KMS-11 (cell line): Measurements from ENCODE around the gene ZNF333.

Experiments used
- H2AFZ ChIP-seq: fragments of 200-600 bp; sonication (generic); 2 replicates; pipeline ENCODE4 v1.6.1; 2016; ENCODE audit warnings: antibody characterized with exemption, mixed run types, low read depth
- H3K27ac ChIP-seq: fragments of 200-600 bp; sonication (generic); 2 replicates; pipeline ENCODE4 v1.6.1; 2016; ENCODE audit warnings: mild to moderate bottlenecking, mixed run types
- H3K27me3 ChIP-seq: fragments of 200-600 bp; sonication (generic); 2 replicates; pipeline ENCODE4 v1.6.1; 2017; ENCODE audit warnings: mild to moderate bottlenecking, low read depth, mixed run types, moderate library complexity; ENCODE audit not compliant: insufficient read depth
- H3K36me3 ChIP-seq: fragments of 200-600 bp; sonication (generic); 2 replicates; pipeline ENCODE4 v1.6.1; 2017; ENCODE audit warnings: mild to moderate bottlenecking, mixed run types; ENCODE audit not compliant: insufficient read depth
- H3K4me1 ChIP-seq: fragments of 200-600 bp; sonication (generic); 2 replicates; pipeline ENCODE4 v1.6.1; 2016; ENCODE audit warnings: mild to moderate bottlenecking, low read depth, mixed run types; ENCODE audit not compliant: poor library complexity, severe bottlenecking
- H3K4me2 ChIP-seq: fragments of 200-600 bp; sonication (generic); 2 replicates; pipeline ENCODE4 v1.7.0; 2016; ENCODE audit warnings: mild to moderate bottlenecking, mixed run types
- H3K4me3 ChIP-seq: fragments of 200-600 bp; sonication (generic); IDR thresholded peaks from 2 replicates; pipeline ENCODE4 v1.6.1; 2017; ENCODE audit warnings: low read depth, low read length, mixed read lengths; ENCODE audit not compliant: insufficient read depth
- H3K79me2 ChIP-seq: fragments of 200-600 bp; sonication (generic); 2 replicates; pipeline ENCODE4 v1.6.1; 2016; ENCODE audit warnings: low read depth, mixed run types; ENCODE audit not compliant: insufficient read depth
- H3K9ac ChIP-seq: fragments of 200-600 bp; sonication (generic); 2 replicates; pipeline ENCODE4 v1.6.1; 2016; ENCODE audit warnings: mild to moderate bottlenecking, mixed run types
- H4K20me1 ChIP-seq: fragments of 200-600 bp; sonication (generic); 2 replicates; pipeline ENCODE4 v1.6.1; 2016; ENCODE audit warnings: mild to moderate bottlenecking, mixed run types; ENCODE audit not compliant: insufficient read depth
- TF ChIP-seq, protein P1 (sequence below): fragments of 200-600 bp; sonication (generic); conservative IDR thresholded peaks from 2 replicates; pipeline ENCODE4 v1.6.1; 2017; ENCODE audit warnings: low read depth, mild to moderate bottlenecking, antibody characterized with exemption, low read length, moderate library complexity, mixed read lengths

The ZNF333 gene

GRCh38 chr19:14682084-14682483, 7.8 kb upstream of the ZNF333 start:
- no peaks in the 10 kb centered on the region for H3K36me3 ChIP-seq
- H3K27ac ChIP-seq: no peak overlapping the region
- H3K4me1 ChIP-seq: no peaks in the 10 kb centered on the region
- H3K4me3 ChIP-seq: no peak overlapping the region
- TF ChIP-seq, protein P1, sequence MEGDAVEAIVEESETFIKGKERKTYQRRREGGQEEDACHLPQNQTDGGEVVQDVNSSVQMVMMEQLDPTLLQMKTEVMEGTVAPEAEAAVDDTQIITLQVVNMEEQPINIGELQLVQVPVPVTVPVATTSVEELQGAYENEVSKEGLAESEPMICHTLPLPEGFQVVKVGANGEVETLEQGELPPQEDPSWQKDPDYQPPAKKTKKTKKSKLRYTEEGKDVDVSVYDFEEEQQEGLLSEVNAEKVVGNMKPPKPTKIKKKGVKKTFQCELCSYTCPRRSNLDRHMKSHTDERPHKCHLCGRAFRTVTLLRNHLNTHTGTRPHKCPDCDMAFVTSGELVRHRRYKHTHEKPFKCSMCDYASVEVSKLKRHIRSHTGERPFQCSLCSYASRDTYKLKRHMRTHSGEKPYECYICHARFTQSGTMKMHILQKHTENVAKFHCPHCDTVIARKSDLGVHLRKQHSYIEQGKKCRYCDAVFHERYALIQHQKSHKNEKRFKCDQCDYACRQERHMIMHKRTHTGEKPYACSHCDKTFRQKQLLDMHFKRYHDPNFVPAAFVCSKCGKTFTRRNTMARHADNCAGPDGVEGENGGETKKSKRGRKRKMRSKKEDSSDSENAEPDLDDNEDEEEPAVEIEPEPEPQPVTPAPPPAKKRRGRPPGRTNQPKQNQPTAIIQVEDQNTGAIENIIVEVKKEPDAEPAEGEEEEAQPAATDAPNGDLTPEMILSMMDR: no peak
- H3K9ac ChIP-seq: no peak overlapping the region
- no peak overlapping the region for H3K4me2 ChIP-seq
- H2AFZ ChIP-seq: no peak overlapping the region
- peaks cover 8% of the 10 kb centered on the region; the same call in 1 of the 2 replicates for H3K27me3 ChIP-seq
- no peaks in the 10 kb centered on the region for H3K79me2 ChIP-seq
- H4K20me1 ChIP-seq: no peaks in the 10 kb centered on the region

- no peak overlapping the region for H3K4me2 ChIP-seq
- H3K9ac ChIP-seq: no peak overlapping the region
- H3K79me2 ChIP-seq: no peaks in the 10 kb centered on the region
- TF ChIP-seq, protein P1: no peak
- no peak overlapping the region for H2AFZ ChIP-seq
- H3K4me1 ChIP-seq: no peaks in the 10 kb centered on the region
- H3K27me3 ChIP-seq: peaks cover 5% of the 10 kb centered on the region; the same call in 1 of the 2 replicates
- no peaks in the 10 kb centered on the region for H3K36me3 ChIP-seq
- H3K27ac ChIP-seq: no peak overlapping the region
- no peak overlapping the region for H3K4me3 ChIP-seq
- no peaks in the 10 kb centered on the region for H4K20me1 ChIP-seq
Measured at GRCh38 chr19:14683439-14683838, 6.4 kb upstream of the ZNF333 start.

GRCh38 chr19:14686411-14686810, 3.4 kb upstream of the ZNF333 start:
- TF ChIP-seq, protein P1: peak; percentile 42; the same call in 1 of the 2 replicates
- Histone ChIP-seq H3K9ac (no peak overlapping the region), H3K4me1 (peaks cover 5% of the 10 kb centered on the region), H3K4me2 (no peak overlapping the region), H2AFZ (no peak overlapping the region), H4K20me1 (no peaks in the 10 kb centered on the region), H3K27me3 (peaks cover 2% of the 10 kb centered on the region; the same call in 1 of the 2 replicates), H3K79me2 (no peaks in the 10 kb centered on the region), H3K36me3 (no peaks in the 10 kb centered on the region), H3K4me3 (no peak overlapping the region), H3K27ac (no peak overlapping the region)

- Histone ChIP-seq H3K4me3 (no peak overlapping the region), H3K36me3 (no peaks in the 10 kb centered on the region; the same call in 1 of the 2 replicates), H3K9ac (no peak overlapping the region), H3K27me3 (no peaks in the 10 kb centered on the region), H4K20me1 (no peaks in the 10 kb centered on the region), H3K27ac (no peak overlapping the region), H2AFZ (no peak overlapping the region), H3K79me2 (no peaks in the 10 kb centered on the region), H3K4me2 (no peak overlapping the region), H3K4me1 (no peaks in the 10 kb centered on the region)
- TF ChIP-seq, protein P1: no peak
Measured at GRCh38 chr19:14694641-14695266, 4.9 kb downstream of the ZNF333 start.
